Uterus (tissue), 2 donors: ENCODE data around the gene KCNH5.

ENCODE experiments used
- CTCF ChIP-seq, 4 experiments: fragments of 200-600 bp in 2 of 4; fragments of 450-650 bp in 2 of 4; sonication (generic) in 2 of 4; IDR thresholded peaks; one replicate each; pipeline ENCODE4 v1.5.1; 2016 to 2019; ENCODE audit warnings: antibody characterized with exemption in 4 of 4, mild to moderate bottlenecking in 2 of 4, moderate library complexity in 1 of 4
- POLR2A ChIP-seq, 2 donors: fragments of 450-650 bp; IDR thresholded peaks; one replicate each; pipeline ENCODE4 v1.6.1; 2016; ENCODE audit warnings: antibody characterized with exemption in 2 of 2, mild to moderate bottlenecking in 1 of 2, moderate library complexity in 1 of 2

DNA sequence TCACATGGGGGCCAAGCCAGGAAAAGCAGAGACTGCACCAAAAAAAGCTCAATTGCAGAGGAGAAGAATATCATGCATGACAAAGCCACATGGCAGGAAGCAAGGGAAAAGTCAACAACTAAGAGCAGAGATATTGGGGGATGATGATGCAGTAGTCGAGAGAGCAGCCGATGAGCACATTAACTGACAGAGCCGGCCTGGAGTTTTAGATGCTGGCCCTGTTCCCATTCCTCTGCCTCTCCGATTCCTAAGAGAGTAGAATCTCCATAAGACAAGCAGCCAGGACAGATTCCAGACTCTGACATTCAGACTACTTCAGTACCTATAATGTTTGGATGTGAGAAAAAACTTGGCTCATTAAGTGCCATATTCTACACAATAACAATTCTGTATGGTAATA, 155.9 kb downstream of the KCNH5 start:
- no peak for TF ChIP-seq CTCF (IDR thresholded peaks at IDR 0.05)
- TF ChIP-seq POLR2A (IDR thresholded peaks at IDR 0.05), result no peak
